GM12878 (cell line): ENCODE data around the gene YARS2. TPM values are rescaled to one million over a fixed set of nuclear protein-coding genes. Genes with fewer than 3 reads are reported as not detected.

Experiments used
- CHD2 ChIP-seq: IDR thresholded peaks from 2 replicates; pipeline ENCODE4 v1.6.1; 2011; ENCODE audit warnings: low read depth, low read length, improper control_type of control experiment, borderline replicate concordance
- CHD4 ChIP-seq: fragments of 200-600 bp; sonication (generic); IDR thresholded peaks from 2 replicates; pipeline ENCODE4 v1.6.1; 2016; ENCODE audit warnings: mild to moderate bottlenecking
- CREB1 ChIP-seq: IDR thresholded peaks from 2 replicates; pipeline ENCODE4 v1.6.1; 2012; ENCODE audit warnings: low read depth, mild to moderate bottlenecking, inconsistent platforms
- CREM ChIP-seq: IDR thresholded peaks from 2 replicates; pipeline ENCODE4 v1.6.1; 2014; ENCODE audit warnings: antibody characterized with exemption, low read depth
- DPF2 ChIP-seq: fragments of 450-650 bp; IDR thresholded peaks from 2 replicates; pipeline ENCODE4 v1.6.1; 2017; ENCODE audit warnings: mild to moderate bottlenecking
- E2F8 ChIP-seq: fragments of 450-650 bp; IDR thresholded peaks from 2 replicates; pipeline ENCODE4 v1.6.1; 2018; ENCODE audit warnings: mild to moderate bottlenecking, low read depth, moderate library complexity; ENCODE audit not compliant: partially characterized antibody
- IRF5 ChIP-seq: fragments of 450-650 bp; IDR thresholded peaks from 2 replicates; pipeline ENCODE4 v1.6.1; 2017; ENCODE audit warnings: borderline replicate concordance
- MLLT1 ChIP-seq: fragments of 450-650 bp; IDR thresholded peaks from 2 replicates; pipeline ENCODE4 v1.6.1; 2016; ENCODE audit warnings: mild to moderate bottlenecking
- NBN ChIP-seq: fragments of 450-650 bp; IDR thresholded peaks from 2 replicates; pipeline ENCODE4 v1.6.1; 2016
- NKRF ChIP-seq: fragments of 450-650 bp; conservative IDR thresholded peaks from 2 replicates; pipeline ENCODE4 v1.6.1; 2017; ENCODE audit warnings: mild to moderate bottlenecking, moderate library complexity
- NRF1 ChIP-seq: conservative IDR thresholded peaks from 2 replicates; pipeline ENCODE4 v1.6.1; 2011; ENCODE audit warnings: mild to moderate bottlenecking, low read depth, low read length, improper control_type of control experiment
- POU2F2 ChIP-seq: IDR thresholded peaks from 3 replicates; pipeline ENCODE4 v1.6.1; 2011; ENCODE audit warnings: low read depth, mild to moderate bottlenecking, low read length, borderline replicate concordance
- RB1 ChIP-seq: fragments of 450-650 bp; formaldehyde crosslinking; IDR thresholded peaks from 2 replicates; pipeline ENCODE4 v1.6.1; 2017; ENCODE audit warnings: mild to moderate bottlenecking, borderline replicate concordance
- SP1 ChIP-seq: IDR thresholded peaks from one replicate; pipeline ENCODE4 v1.6.1; 2011; ENCODE audit warnings: low read depth, low read length
- SRF ChIP-seq, 2 experiments: IDR thresholded peaks; 2 replicates each; pipeline ENCODE4 v1.6.1; 2011; ENCODE audit warnings: low read depth in 2 of 2, low read length in 2 of 2, mild to moderate bottlenecking in 1 of 2, moderate library complexity in 1 of 2
- SUZ12 ChIP-seq: fragments of 200-600 bp; sonication (generic); IDR thresholded peaks from one replicate; pipeline ENCODE4 v1.6.1; 2018; ENCODE audit warnings: antibody characterized with exemption, mild to moderate bottlenecking; ENCODE audit not compliant: unreplicated experiment
- TCF3 ChIP-seq: IDR thresholded peaks from 2 replicates; pipeline ENCODE4 v1.6.1; 2012; ENCODE audit warnings: low read depth, mild to moderate bottlenecking, low read length, borderline replicate concordance; ENCODE audit not compliant: insufficient read depth
- ZNF207 ChIP-seq: fragments of 450-650 bp; IDR thresholded peaks from 2 replicates; pipeline ENCODE4 v1.6.1; 2014; ENCODE audit warnings: antibody characterized with exemption, mild to moderate bottlenecking, borderline replicate concordance
- ZNF384 ChIP-seq: IDR thresholded peaks from 2 replicates; pipeline ENCODE4 v1.6.1; 2012; ENCODE audit warnings: low read depth, mild to moderate bottlenecking, low read length, improper control_type of control experiment, borderline replicate concordance
- polyA plus RNA-seq, 11 experiments: library from polyadenylated mRNA; depleted of rRNA in 4 of 11; unstranded in 6 of 11; stranded (reverse) in 5 of 11; fragments of >200 nt; fragmentation: Nextera tagmentation in 4 of 11; fragmentation: Illumina TruSeq in 1 of 11; extraction: Ambion mirVana in 4 of 11; extraction: Trizol in 1 of 11; gene quantifications; 1 replicate in 1 of 11; 2 replicates in 10 of 11; pipeline versions ENCODE4 v1.2.1 to v1.2.3, GENCODE V29; 2011 to 2016; ENCODE audit warnings: inconsistent platforms in 2 of 11, missing spikeins in 2 of 11, low read depth in 1 of 11
- total RNA-seq, 4 experiments: library from RNA; depleted of rRNA in 3 of 4; stranded (reverse); fragments of >200 nt in 3 of 4; fragmentation: Illumina TruSeq in 1 of 4; extraction: Trizol in 1 of 4; gene quantifications; 2 replicates each; pipeline versions ENCODE4 v1.2.1 to v1.2.3, GENCODE V29; 2013 to 2021
- TF ChIP-seq, protein P1 (sequence below): IDR thresholded peaks from 2 replicates; pipeline ENCODE4 v1.6.1; 2011; ENCODE audit warnings: mild to moderate bottlenecking, low read depth, low read length, moderate library complexity; ENCODE audit not compliant: insufficient replicate concordance

YARS2 gene
- total and polyA plus RNA-seq, 10 of the 15 experiments (the other 5 are each of a cell fraction or from before 2014, with no cell fraction given), result 13.4 to 46.7 (median 29.6) TPM

GRCh38 chr12:32755654-32756475 is at the start of gene YARS2 (continued):
- TF ChIP-seq E2F8 (peak; percentile 23), NKRF (no peak), SUZ12 (no peak), CHD4 (0 out of 2 replicates have a peak, but pooled peaks have one; percentile 81), MLLT1 (0 out of 2 replicates have a peak, but pooled peaks have one; percentile 47), RB1 (peak; percentile 67; the same call in 1 of the 2 replicates), IRF5 (no peak), NRF1 (peak; percentile 66), DPF2 (0 out of 2 replicates have a peak, but pooled peaks have one; percentile 13), CREM (0 out of 2 replicates have a peak, but pooled peaks have one; percentile 15), TCF3 (0 out of 2 replicates have a peak, but pooled peaks have one; percentile 13), SP1 (peak; percentile 7), ZNF384 (peak; percentile 52; the same call in 1 of the 2 replicates), SRF (IDR thresholded peaks at IDR 0.05; ENCODE audit: low read depth in 2 of 2, low read length in 2 of 2) (no peak), CREB1 (0 out of 2 replicates have a peak, but pooled peaks have one; percentile 18), CHD2 (no peak), ZNF207 (0 out of 2 replicates have a peak, but pooled peaks have one; percentile 23), POU2F2 (peak; percentile 68; the same call in 2 of the 3 replicates), NBN (no peak)
- TF ChIP-seq, protein P1, sequence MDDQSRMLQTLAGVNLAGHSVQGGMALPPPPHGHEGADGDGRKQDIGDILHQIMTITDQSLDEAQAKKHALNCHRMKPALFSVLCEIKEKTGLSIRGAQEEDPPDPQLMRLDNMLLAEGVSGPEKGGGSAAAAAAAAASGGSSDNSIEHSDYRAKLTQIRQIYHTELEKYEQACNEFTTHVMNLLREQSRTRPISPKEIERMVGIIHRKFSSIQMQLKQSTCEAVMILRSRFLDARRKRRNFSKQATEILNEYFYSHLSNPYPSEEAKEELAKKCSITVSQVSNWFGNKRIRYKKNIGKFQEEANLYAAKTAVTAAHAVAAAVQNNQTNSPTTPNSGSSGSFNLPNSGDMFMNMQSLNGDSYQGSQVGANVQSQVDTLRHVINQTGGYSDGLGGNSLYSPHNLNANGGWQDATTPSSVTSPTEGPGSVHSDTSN, result no peak
